Muscle layer of duodenum (tissue), 2 donors: Measurements from ENCODE around the gene SLC39A9.

Experiments used
- H3K27ac ChIP-seq: one replicate; pipeline ENCODE4 v1.7.0; 2013; ENCODE audit warnings: mild to moderate bottlenecking, low read length
- H3K27me3 ChIP-seq: one replicate; pipeline ENCODE4 v1.7.0; 2013; ENCODE audit warnings: low read depth, mild to moderate bottlenecking, control low read depth, low read length
- H3K36me3 ChIP-seq, 2 donors: one replicate each; pipeline ENCODE4 v1.7.0; 2013; ENCODE audit warnings: low read length in 2 of 2, control low read depth in 1 of 2, mild to moderate bottlenecking in 1 of 2; ENCODE audit not compliant: insufficient read depth in 2 of 2, control insufficient read depth in 1 of 2
- H3K4me1 ChIP-seq, 2 donors: one replicate each; pipeline ENCODE4 v1.7.0; 2013; ENCODE audit warnings: low read length in 2 of 2, mild to moderate bottlenecking in 2 of 2, control low read depth in 1 of 2, moderate library complexity in 1 of 2; ENCODE audit not compliant: insufficient read depth in 2 of 2, control insufficient read depth in 1 of 2
- H3K4me3 ChIP-seq, 2 donors: one replicate each; pipeline ENCODE4 v1.7.0; 2013; ENCODE audit warnings: low read length in 2 of 2, low read depth in 1 of 2, mild to moderate bottlenecking in 1 of 2
- H3K9me3 ChIP-seq, 2 donors: one replicate each; pipeline ENCODE4 v1.7.0; 2013; ENCODE audit warnings: low read length in 2 of 2, control low read depth in 1 of 2, mild to moderate bottlenecking in 1 of 2; ENCODE audit not compliant: control insufficient read depth in 1 of 2
- donor health status: healthy.

SLC39A9 gene

DNA sequence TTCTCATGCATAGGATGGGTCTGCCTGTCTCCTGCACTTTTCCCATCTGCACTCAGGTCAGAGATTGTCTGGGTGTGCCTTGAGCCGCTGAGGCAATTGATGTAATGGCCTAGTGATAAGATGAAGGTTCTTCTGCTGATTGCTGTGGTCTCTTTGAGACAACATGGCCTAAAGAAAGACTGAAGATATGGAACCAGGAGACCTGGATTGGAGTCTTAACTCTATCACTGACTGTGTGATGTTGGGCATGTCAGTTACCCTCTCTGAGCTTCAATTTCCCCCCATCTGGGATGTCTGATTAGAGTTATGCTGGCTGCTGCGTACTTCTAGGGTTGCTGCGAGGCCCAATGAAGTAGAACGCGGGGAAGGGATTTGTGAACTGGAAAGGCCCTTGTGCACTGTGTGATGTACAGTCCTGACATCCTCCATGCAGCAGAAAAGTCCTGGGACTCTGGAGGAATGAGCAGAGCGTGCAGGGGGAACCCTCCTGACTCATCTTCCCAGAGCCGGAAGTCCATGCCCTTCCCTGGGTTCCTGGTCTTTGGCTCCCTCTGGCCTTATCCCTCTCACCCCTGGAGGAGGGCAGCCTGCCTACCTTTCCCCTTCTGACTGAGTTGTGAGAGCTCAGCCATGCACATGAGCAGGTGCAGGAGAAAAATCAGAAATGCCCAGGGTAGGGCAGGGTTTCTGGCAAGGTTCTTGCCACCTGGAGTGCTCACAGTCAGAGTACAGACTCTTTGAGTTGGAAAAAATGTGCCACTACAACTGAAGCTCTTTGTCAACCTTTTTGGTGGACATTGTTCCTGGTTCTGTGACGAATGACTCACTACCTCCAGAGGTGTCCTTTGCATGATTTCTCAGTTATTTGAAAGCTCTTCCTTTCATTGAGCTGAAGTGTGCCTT, 107.1 kb downstream of the SLC39A9 start:
- Histone ChIP-seq H3K27ac (no peak overlapping the region), H3K4me1 (peaks cover 4 to 11% of the 10 kb centered on the region in 2 donors)

DNA sequence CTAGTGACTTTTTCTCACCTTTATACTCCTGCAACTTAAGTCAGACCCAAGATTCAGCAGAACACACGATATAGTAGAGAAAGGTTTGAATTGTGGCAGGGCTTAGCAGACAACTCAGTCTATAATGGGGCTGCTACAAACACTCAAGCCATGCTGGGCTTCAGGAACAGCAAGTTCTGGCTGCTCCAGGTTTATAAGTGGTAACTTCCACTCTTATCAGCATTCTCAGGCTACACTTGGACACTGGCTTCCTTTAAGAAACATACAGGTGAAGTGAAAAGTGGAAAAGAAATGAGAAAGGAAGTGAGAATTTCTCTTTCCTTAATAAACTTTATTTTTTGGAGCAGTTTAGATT, 107.7 kb downstream of the SLC39A9 start:
- Histone ChIP-seq H3K27me3 (no peaks in the 10 kb centered on the region), H3K36me3 (no peaks in the 10 kb centered on the region), H3K27ac (no peak overlapping the region), H3K9me3 (no peaks in the 10 kb centered on the region), H3K4me3 (no peak overlapping the region), H3K4me1 (peaks cover 3 to 9% of the 10 kb centered on the region in 2 donors)

More for the DNA sequence above, 107.1 kb downstream of the SLC39A9 start:
- Histone ChIP-seq H3K27me3 (no peaks in the 10 kb centered on the region), H3K9me3 (no peaks in the 10 kb centered on the region), H3K36me3 (no peaks in the 10 kb centered on the region), H3K4me3 (no peak overlapping the region)
